H1 (cell line): ENCODE data around the gene HSD11B1. TPM values are rescaled to one million over a fixed set of nuclear protein-coding genes. Genes with fewer than 3 reads are reported as not detected.

Experiments
- RBBP5 ChIP-seq: IDR thresholded peaks from 2 replicates; pipeline ENCODE4 v1.7.1; 2012; ENCODE audit warnings: low read depth, mild to moderate bottlenecking, inconsistent platforms, low read length, moderate library complexity, borderline replicate concordance
- TEAD4 ChIP-seq: IDR thresholded peaks from 2 replicates; pipeline ENCODE4 v1.6.1; 2012; ENCODE audit warnings: low read depth, low read length, inconsistent platforms, mixed read lengths
- polyA plus RNA-seq, 7 experiments: library from polyadenylated mRNA; depleted of rRNA in 3 of 7; stranded (reverse) in 5 of 7; unstranded in 2 of 7; fragments of >200 nt in 5 of 7; fragments of 200-250 nt in 2 of 7; gene quantifications; 1 replicate in 5 of 7; 2 replicates in 1 of 7; 4 replicates in 1 of 7; pipeline versions ENCODE4 v1.2.1 to v1.2.3, GENCODE V29; 2011 to 2013; ENCODE audit warnings: missing spikeins in 2 of 7, mixed read lengths in 2 of 7
- total RNA-seq: library from RNA; stranded (reverse); fragmentation: NEBNext Ultra II Directional; extraction: Animal tissue kit (Norgen Biotek cat#: 25700); gene quantifications from 2 replicates; pipeline ENCODE4 v1.2.1, GENCODE V29; 2021

The HSD11B1 gene
- total and polyA plus RNA-seq, 2 of the 8 experiments (the other 6 are each of a cell fraction or from before 2014, with no cell fraction given) = not detected

GRCh38 chr1:209766051-209766450 is 61.4 kb downstream of the HSD11B1 start (continued):
- TF ChIP-seq TEAD4 (no peak), RBBP5 (no peak)
